ENCODE data around the gene CHST3. TPM values are rescaled to one million over a fixed set of nuclear protein-coding genes. Genes with fewer than 3 reads are reported as not detected.

CHST3 gene
- total RNA-seq, 4 donors from 2014 or later, result 24.1 to 43.0 (median 38.7) TPM

GRCh38 chr10:72061491-72061890, 97.3 kb downstream of the CHST3 start:
- intact Hi-C loops (cut with DNase I), result no loop called here
- 81% methylated on average over 4 of the region's 5 CpGs for WGBS
- Histone ChIP-seq H3K9me3 (no peaks in the 10 kb centered on the region), H3K4me1 (no peaks in the 10 kb centered on the region), H3K36me3 (no peaks in the 10 kb centered on the region), H3K27me3 (peaks cover 0 to 9% (median 0%) of the 10 kb centered on the region in 4 donors), H3K27ac (replicated peaks in 1 of 4) (no peak overlapping the region), H3K4me3 (no peak overlapping the region)
- DNase-seq (ENCODE audit: extremely low spot score), result no peak
- no peak for TF ChIP-seq POLR2AphosphoS5 (IDR thresholded peaks at IDR 0.05)

- WGBS, result 91% methylated on average over 9 of the region's 9 CpGs
- H3K4me1 ChIP-seq, result peaks cover 0 to 3% (median 1%) of the 10 kb centered on the region in 4 donors
- no peak for TF ChIP-seq POLR2AphosphoS5 (IDR thresholded peaks at IDR 0.05)
- TF ChIP-seq POLR2A (IDR thresholded peaks at IDR 0.05; ENCODE audit: low read depth), result no peak
- no peak for TF ChIP-seq EP300 (IDR thresholded peaks at IDR 0.05)
- no peak for TF ChIP-seq CTCF (IDR thresholded peaks at IDR 0.05)
- no peaks in the 10 kb centered on the region for H3K9me3 ChIP-seq
- DNase-seq (ENCODE audit: extremely low spot score), result no peak
- intact Hi-C loops (cut with DNase I), result no loop called here
- no peak overlapping the region for H3K27ac ChIP-seq (replicated peaks in 1 of 4)
- H3K4me3 ChIP-seq, result no peak overlapping the region
- H3K36me3 ChIP-seq, result no peaks in the 10 kb centered on the region
- H3K27me3 ChIP-seq, result peaks cover 0 to 9% (median 0%) of the 10 kb centered on the region in 4 donors
These were observed 97.7 kb downstream of the CHST3 start for GRCh38 chr10:72061930-72062329.

GRCh38 chr10:72062382-72062781, 98.2 kb downstream of the CHST3 start:
- Histone ChIP-seq H3K4me3 (no peak overlapping the region), H3K27me3 (peaks cover 0 to 5% (median 0%) of the 10 kb centered on the region in 4 donors), H3K9me3 (no peaks in the 10 kb centered on the region), H3K27ac (replicated peaks in 1 of 4) (no peak overlapping the region), H3K4me1 (peaks cover 0 to 8% (median 2%) of the 10 kb centered on the region in 4 donors), H3K36me3 (peaks cover 0 to 4% (median 0%) of the 10 kb centered on the region in 4 donors)
- no peak for TF ChIP-seq CTCF (IDR thresholded peaks at IDR 0.05)
- TF ChIP-seq EP300 (IDR thresholded peaks at IDR 0.05), result no peak
- no peak for TF ChIP-seq POLR2A (IDR thresholded peaks at IDR 0.05; ENCODE audit: low read depth)
- no peak for TF ChIP-seq POLR2AphosphoS5 (IDR thresholded peaks at IDR 0.05)
- intact Hi-C loops (cut with DNase I), result no loop called here
- 84% methylated on average over 9 of the region's 10 CpGs for WGBS
- DNase-seq (ENCODE audit: extremely low spot score), result no peak

Other genes starting within 250 kb of the CHST3 start
- under 1 TPM in 3 of 4 donors, not detected in 1; 0.06 to 0.17 (median 0.11) TPM for gene C10orf105, start 244.6 kb upstream of the CHST3 start, total RNA-seq
- 100 to 1,000 TPM in 2 of 4 donors, 10 to 100 TPM in 2; 37.8 to 118 (median 90.3) TPM for gene VSIR, start 190.9 kb upstream of the CHST3 start, total RNA-seq
- 100 to 1,000 TPM; 537 to 740 (median 698) TPM for gene PSAP, start 113.1 kb upstream of the CHST3 start, total RNA-seq
- gene SPOCK2, start 124.2 kb downstream of the CHST3 start, total RNA-seq, result 10 to 100 TPM in 1 of 4 donors, 1 to 10 TPM in 3; 4.6 to 12.1 (median 7.8) TPM